Measurements from ENCODE around the gene PRSS57.
"Not testable (repeated sequence)": the region's sequence is repeated elsewhere in the genome, so short reads cannot be mapped to it uniquely, and the experiment has no call there.

PRSS57 gene

DNA sequence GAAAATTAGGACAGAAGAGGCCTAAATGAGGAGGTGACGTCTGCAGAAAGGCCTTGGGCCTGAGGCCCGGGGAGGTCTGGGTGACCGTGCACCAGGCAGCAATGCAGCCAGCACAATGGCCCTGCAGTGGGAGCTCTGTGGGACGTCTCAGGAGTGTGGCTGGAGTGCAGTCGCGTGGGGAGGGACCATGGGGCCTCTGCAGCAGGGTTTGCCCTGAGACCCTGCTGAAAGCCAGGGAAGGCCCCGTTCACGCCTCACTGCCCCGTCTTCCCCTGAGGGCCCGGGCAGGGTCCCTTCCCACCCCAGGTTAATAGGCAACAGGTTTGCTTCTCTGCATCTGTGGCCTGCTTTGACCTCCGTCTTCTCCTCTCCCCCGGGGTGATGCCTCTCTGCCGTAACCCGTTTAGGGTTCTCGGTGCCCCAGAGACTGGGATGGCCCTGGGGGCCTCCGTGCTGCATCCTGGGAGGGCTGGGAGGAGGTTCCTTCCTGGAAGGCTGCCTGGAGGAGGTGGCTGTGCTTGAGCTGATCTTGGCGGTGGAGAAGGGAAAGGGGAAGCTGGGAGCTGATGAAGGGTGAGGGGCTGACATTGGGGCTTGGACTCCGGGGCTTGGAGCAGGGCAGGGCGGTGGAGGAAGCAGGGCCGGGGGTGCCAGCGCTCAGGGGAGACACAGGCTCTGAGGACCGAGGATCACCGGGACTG is 23.1 kb upstream of the PRSS57 start:
- peaks cover 3% of the 10 kb centered on the region for H3K9me3 ChIP-seq (ENCODE audit: low read length)
- H3K4me3 ChIP-seq (ENCODE audit: low read length) = no peak overlapping the region
- no peaks in the 10 kb centered on the region for H3K27me3 ChIP-seq (ENCODE audit: insufficient read depth, low read length)
- no peak overlapping the region for H2AFZ ChIP-seq (ENCODE audit: low read depth, low read length)
- no peaks in the 10 kb centered on the region for H3K36me3 ChIP-seq (ENCODE audit: insufficient read depth, low read length)
- H3K4me1 ChIP-seq (ENCODE audit: insufficient read depth, low read length) = peaks cover 38% of the 10 kb centered on the region

DNA sequence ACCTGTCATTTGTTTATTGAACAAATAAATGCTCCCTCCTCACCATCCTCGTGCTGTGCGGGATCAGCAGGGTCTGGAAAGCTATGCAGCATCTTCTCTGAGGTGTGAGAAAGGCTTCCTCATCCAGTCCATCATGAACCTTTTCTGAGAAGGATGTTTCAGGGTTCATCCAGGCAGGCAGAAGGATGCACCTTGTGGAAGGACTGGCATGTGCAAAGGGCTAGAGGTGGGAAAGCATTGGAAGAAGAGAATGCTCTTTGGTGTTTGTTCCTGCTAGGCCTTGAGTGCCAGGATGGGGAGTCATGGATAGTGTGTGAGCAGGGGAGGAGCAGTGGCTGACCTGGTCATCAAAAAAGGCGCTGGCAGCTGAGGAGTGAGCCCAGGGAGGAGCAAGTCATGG is 20.1 kb upstream of the PRSS57 start:
- Histone ChIP-seq H3K9me3 (ENCODE audit: low read length) (peaks cover 3% of the 10 kb centered on the region), H2AFZ (ENCODE audit: low read depth, low read length) (no peak overlapping the region), H3K27me3 (ENCODE audit: insufficient read depth, low read length) (no peaks in the 10 kb centered on the region), H3K4me3 (ENCODE audit: low read length) (no peak overlapping the region), H3K4me1 (ENCODE audit: insufficient read depth, low read length) (peaks cover 36% of the 10 kb centered on the region), H3K36me3 (ENCODE audit: insufficient read depth, low read length) (no peaks in the 10 kb centered on the region)

DNA sequence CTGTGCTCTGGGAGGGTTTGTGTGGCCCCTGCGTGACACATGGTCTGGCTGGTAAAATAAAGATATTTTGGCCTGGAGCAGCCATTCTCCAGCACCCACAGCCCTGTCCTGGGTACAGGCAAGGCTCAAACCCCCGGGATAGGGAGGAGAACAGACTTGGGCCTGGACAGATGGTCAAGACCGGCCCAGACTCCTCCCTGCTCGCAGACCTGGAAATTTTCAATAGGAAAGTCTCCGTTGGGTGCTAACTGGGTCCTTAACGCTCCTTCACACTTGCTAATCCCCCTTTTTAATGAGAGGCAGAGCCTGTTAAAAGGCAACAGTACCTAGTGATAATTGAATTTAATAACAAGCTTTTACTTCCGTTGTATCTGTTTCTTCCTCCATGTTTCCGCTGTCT is 16.0 kb upstream of the PRSS57 start:
- H3K27me3 ChIP-seq (ENCODE audit: insufficient read depth, low read length) = no peaks in the 10 kb centered on the region
- peaks cover 3% of the 10 kb centered on the region for H3K9me3 ChIP-seq (ENCODE audit: low read length)
- peaks cover 22% of the 10 kb centered on the region for H3K4me1 ChIP-seq (ENCODE audit: insufficient read depth, low read length)
- H3K4me3 ChIP-seq (ENCODE audit: low read length) = no peak overlapping the region
- no peaks in the 10 kb centered on the region for H3K36me3 ChIP-seq (ENCODE audit: insufficient read depth, low read length)
- H2AFZ ChIP-seq (ENCODE audit: low read depth, low read length) = no peak overlapping the region

GRCh38 chr19:710767-711166 is 15.5 kb upstream of the PRSS57 start:
- Histone ChIP-seq H3K4me1 (ENCODE audit: insufficient read depth, low read length) (peaks cover 21% of the 10 kb centered on the region), H3K36me3 (ENCODE audit: insufficient read depth, low read length) (no peaks in the 10 kb centered on the region), H3K9me3 (ENCODE audit: low read length) (peaks cover 3% of the 10 kb centered on the region), H3K27me3 (ENCODE audit: insufficient read depth, low read length) (no peaks in the 10 kb centered on the region), H3K4me3 (ENCODE audit: low read length) (no peak overlapping the region), H2AFZ (ENCODE audit: low read depth, low read length) (no peak overlapping the region)

- H3K9me3 ChIP-seq (ENCODE audit: low read length) = no peaks in the 10 kb centered on the region
- H3K4me1 ChIP-seq (ENCODE audit: insufficient read depth, low read length) = peaks cover 21% of the 10 kb centered on the region
- H2AFZ ChIP-seq (ENCODE audit: low read depth, low read length) = no peak overlapping the region
- no peaks in the 10 kb centered on the region for H3K27me3 ChIP-seq (ENCODE audit: insufficient read depth, low read length)
- no peaks in the 10 kb centered on the region for H3K36me3 ChIP-seq (ENCODE audit: insufficient read depth, low read length)
- peak overlapping the region; percentile 74 for H3K4me3 ChIP-seq (ENCODE audit: low read length)
Measured at GRCh38 chr19:709965-710571, 14.8 kb upstream of the PRSS57 start.

GRCh38 chr19:709196-709964 is 14.1 kb upstream of the PRSS57 start:
- Histone ChIP-seq H3K27me3 (ENCODE audit: insufficient read depth, low read length) (peaks cover 2% of the 10 kb centered on the region), H3K4me1 (ENCODE audit: insufficient read depth, low read length) (peaks cover 21% of the 10 kb centered on the region), H3K36me3 (ENCODE audit: insufficient read depth, low read length) (no peaks in the 10 kb centered on the region), H3K4me3 (ENCODE audit: low read length) (peak overlapping the region; percentile 74), H2AFZ (ENCODE audit: low read depth, low read length) (peak overlapping the region; percentile 46), H3K9me3 (ENCODE audit: low read length) (no peaks in the 10 kb centered on the region)

DNA sequence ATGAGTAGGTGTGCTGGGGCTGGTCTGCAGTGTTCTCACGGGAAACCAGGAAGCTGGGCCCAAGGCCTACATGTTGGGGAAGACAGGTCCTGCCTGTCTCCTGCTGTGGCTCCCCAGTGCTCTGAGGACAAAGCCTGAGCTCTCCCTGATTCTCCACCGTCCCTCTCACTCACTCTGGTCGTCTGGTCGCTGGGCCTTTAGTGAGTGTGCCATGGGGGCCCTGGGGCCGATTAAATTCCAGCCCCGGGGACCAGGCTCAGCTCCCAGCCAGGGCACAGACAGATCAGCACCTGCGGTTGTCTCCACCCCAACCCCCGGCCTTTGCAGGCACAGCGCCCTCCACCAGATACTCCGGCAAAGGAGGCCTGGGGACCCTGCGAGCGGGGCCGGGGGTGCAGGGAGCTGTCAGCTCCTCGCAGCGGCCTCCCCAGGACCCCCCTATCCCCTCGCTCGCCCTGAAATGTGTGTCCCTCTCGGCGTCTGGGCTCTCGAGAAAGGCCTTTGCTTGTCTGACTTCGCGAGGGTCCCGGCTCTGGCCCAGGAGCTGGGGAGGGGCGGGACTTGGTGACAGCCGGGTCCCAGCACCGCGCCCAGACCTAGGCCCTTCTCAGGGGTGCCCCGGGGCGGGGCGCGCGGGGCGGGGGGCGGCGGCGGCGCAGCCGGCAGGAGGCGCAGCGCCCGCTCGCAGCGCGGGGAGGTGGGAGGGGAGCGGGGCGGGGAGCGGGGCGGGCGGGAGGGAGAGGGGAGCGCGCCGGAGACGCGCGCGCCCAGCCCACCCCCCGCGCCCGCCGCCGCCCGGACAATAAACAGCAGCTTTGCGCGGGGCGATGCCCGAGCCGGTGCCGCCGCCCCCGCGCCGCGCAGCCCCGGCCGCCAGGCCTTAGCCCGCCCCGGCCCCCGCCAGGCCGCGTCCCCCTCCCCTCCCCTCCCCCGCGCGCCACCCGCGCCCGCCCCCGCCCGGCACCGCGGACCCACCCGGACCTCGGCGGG is 13.2 kb upstream of the PRSS57 start, which contains the start of gene PALM:
Gene PALM (plus strand): TSS at position 782 of the 990 bp plus-strand sequence. CDS start 212 bp downstream, outside the sequence.
- H3K4me1 ChIP-seq (ENCODE audit: insufficient read depth, low read length) = peaks cover 21% of the 10 kb centered on the region
- peak within 1 kb of the TSS; percentile 46 for H2AFZ ChIP-seq (ENCODE audit: low read depth, low read length)
- H3K27me3 ChIP-seq (ENCODE audit: insufficient read depth, low read length) = peaks cover 5% of the 10 kb centered on the region
- H3K9me3 ChIP-seq (ENCODE audit: low read length) = no peaks in the 10 kb centered on the region
- no peaks in the 10 kb centered on the region for H3K36me3 ChIP-seq (ENCODE audit: insufficient read depth, low read length)
- peak within 1 kb of the TSS; percentile 74 for H3K4me3 ChIP-seq (ENCODE audit: low read length)

- no peak overlapping the region for H2AFZ ChIP-seq (ENCODE audit: low read depth, low read length)
- no peak overlapping the region for H3K4me3 ChIP-seq (ENCODE audit: low read length)
- H3K9me3 ChIP-seq (ENCODE audit: low read length) = no peaks in the 10 kb centered on the region
- H3K36me3 ChIP-seq (ENCODE audit: insufficient read depth, low read length) = no peaks in the 10 kb centered on the region
- H3K4me1 ChIP-seq (ENCODE audit: insufficient read depth, low read length) = no peaks in the 10 kb centered on the region
- H3K27me3 ChIP-seq (ENCODE audit: insufficient read depth, low read length) = peaks cover 8% of the 10 kb centered on the region
Measured at GRCh38 chr19:704447-704741, 9.1 kb upstream of the PRSS57 start.

DNA sequence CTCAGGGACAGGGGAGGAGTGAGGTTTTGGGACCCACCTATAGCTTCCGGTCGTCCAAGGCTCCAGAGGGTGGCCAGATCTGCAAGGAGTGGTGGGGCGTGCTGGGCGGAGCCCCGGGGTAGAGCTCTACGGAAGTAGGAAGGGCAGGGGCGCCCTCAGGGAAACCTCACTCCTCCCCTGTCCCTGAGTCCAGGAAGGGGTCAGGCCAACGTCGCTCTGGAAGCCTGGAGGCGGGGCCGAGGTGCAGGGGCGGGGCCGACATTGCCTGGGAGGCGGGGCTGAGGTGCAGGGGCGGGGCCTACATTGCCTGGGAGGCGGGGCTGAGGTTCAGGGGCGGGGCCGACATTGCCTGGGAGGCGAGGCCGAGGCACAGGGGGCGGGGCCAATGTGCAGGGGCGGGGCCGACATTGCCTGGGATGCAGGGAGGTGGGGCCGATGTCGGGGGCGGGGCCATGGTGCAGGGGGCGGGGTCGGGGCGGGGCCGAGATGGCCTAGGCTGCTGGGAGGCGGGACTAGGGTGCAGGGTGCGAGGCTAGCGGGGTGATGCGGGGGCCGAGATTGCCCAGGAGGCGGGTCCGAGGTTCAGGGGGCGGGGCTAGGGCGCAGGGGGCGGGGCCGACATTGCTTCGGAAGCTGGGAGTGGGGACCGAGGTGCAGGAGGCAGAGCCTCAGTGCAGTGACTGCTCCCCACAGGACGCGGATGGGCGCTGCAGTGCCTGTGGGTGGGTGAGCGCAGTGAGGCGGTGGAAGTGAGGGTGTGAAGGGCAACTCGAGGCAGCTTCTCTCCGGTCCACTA is 8.6 kb upstream of the PRSS57 start:
- Histone ChIP-seq H3K27me3 (ENCODE audit: insufficient read depth, low read length) (peaks cover 11% of the 10 kb centered on the region), H3K36me3 (ENCODE audit: insufficient read depth, low read length) (no peaks in the 10 kb centered on the region), H3K9me3 (ENCODE audit: low read length) (no peaks in the 10 kb centered on the region), H2AFZ (ENCODE audit: low read depth, low read length) (no peak overlapping the region), H3K4me3 (ENCODE audit: low read length) (no peak overlapping the region), H3K4me1 (ENCODE audit: insufficient read depth, low read length) (no peaks in the 10 kb centered on the region)

- H2AFZ ChIP-seq (ENCODE audit: low read depth, low read length) = no peak overlapping the region
- peaks cover 11% of the 10 kb centered on the region for H3K27me3 ChIP-seq (ENCODE audit: insufficient read depth, low read length)
- H3K9me3 ChIP-seq (ENCODE audit: low read length) = no peaks in the 10 kb centered on the region
- no peaks in the 10 kb centered on the region for H3K4me1 ChIP-seq (ENCODE audit: insufficient read depth, low read length)
- H3K36me3 ChIP-seq (ENCODE audit: insufficient read depth, low read length) = no peaks in the 10 kb centered on the region
- H3K4me3 ChIP-seq (ENCODE audit: low read length) = no peak overlapping the region
Measured at GRCh38 chr19:703329-703650, 8.0 kb upstream of the PRSS57 start.

GRCh38 chr19:702847-703246 is 7.6 kb upstream of the PRSS57 start:
- not testable (repeated sequence) for H2AFZ ChIP-seq (ENCODE audit: low read depth, low read length); H3K4me3 ChIP-seq (ENCODE audit: low read length); H3K9me3 ChIP-seq (ENCODE audit: low read length); H3K4me1 ChIP-seq (ENCODE audit: insufficient read depth, low read length); H3K36me3 ChIP-seq (ENCODE audit: insufficient read depth, low read length)
- H3K27me3 ChIP-seq (ENCODE audit: insufficient read depth, low read length) = peaks cover 11% of the 10 kb centered on the region

GRCh38 chr19:699885-700284 is 4.6 kb upstream of the PRSS57 start:
- not testable (repeated sequence) for H3K4me3 ChIP-seq (ENCODE audit: low read length); H3K4me1 ChIP-seq (ENCODE audit: insufficient read depth, low read length); H3K36me3 ChIP-seq (ENCODE audit: insufficient read depth, low read length); H3K9me3 ChIP-seq (ENCODE audit: low read length); H2AFZ ChIP-seq (ENCODE audit: low read depth, low read length)
- H3K27me3 ChIP-seq (ENCODE audit: insufficient read depth, low read length) = peaks cover 11% of the 10 kb centered on the region

All from neuron (in vitro differentiated cells).